Large intestine (tissue), 3 donors: Measurements from ENCODE around the gene CD151. TPM values are rescaled to one million over a fixed set of nuclear protein-coding genes. Genes with fewer than 3 reads are reported as not detected.
A peak's percentile ranks its signal among the peaks of the same experiment; 100 is the strongest.

Experiments used
- DNase-seq, 2 donors: peaks; one replicate each; pipeline versions ENCODE4 v3.0.0 to v3.0.0-alpha.2; 2013
- H3K27ac ChIP-seq: one replicate; pipeline ENCODE4 v1.5.1; 2013; ENCODE audit warnings: low read length
- H3K27me3 ChIP-seq: 2 replicates; pipeline ENCODE4 v1.6.1; 2013; ENCODE audit warnings: low read length; ENCODE audit not compliant: control insufficient read depth, insufficient read depth
- H3K36me3 ChIP-seq: 2 replicates; pipeline ENCODE4 v1.6.1; 2013; ENCODE audit warnings: low read length; ENCODE audit not compliant: control insufficient read depth, insufficient read depth
- H3K4me1 ChIP-seq: one replicate; pipeline ENCODE4 v1.6.1; 2013; ENCODE audit warnings: low read length; ENCODE audit not compliant: control insufficient read depth, insufficient read depth
- H3K4me3 ChIP-seq: one replicate; pipeline ENCODE4 v1.5.1; 2013; ENCODE audit warnings: low read length
- H3K9me3 ChIP-seq: one replicate; pipeline ENCODE4 v1.6.1; 2013; ENCODE audit warnings: mild to moderate bottlenecking, low read depth, low read length, moderate library complexity; ENCODE audit not compliant: control insufficient read depth
- WGBS: methylation state at CpG from one replicate; pipeline ENCODE4 v1.1.5; 2013; ENCODE audit warnings: low lambda C conversion rate; ENCODE audit not compliant: insufficient coverage; 5-methylcytosine and 5-hydroxymethylcytosine counted together
- polyA plus RNA-seq: library from polyadenylated mRNA; unstranded; fragments of 120-200 nt; gene quantifications from one replicate; pipeline ENCODE4 v1.2.1, GENCODE V29; 2013

Gene CD151
- polyA plus RNA-seq, 1 donor: 317 TPM

DNA sequence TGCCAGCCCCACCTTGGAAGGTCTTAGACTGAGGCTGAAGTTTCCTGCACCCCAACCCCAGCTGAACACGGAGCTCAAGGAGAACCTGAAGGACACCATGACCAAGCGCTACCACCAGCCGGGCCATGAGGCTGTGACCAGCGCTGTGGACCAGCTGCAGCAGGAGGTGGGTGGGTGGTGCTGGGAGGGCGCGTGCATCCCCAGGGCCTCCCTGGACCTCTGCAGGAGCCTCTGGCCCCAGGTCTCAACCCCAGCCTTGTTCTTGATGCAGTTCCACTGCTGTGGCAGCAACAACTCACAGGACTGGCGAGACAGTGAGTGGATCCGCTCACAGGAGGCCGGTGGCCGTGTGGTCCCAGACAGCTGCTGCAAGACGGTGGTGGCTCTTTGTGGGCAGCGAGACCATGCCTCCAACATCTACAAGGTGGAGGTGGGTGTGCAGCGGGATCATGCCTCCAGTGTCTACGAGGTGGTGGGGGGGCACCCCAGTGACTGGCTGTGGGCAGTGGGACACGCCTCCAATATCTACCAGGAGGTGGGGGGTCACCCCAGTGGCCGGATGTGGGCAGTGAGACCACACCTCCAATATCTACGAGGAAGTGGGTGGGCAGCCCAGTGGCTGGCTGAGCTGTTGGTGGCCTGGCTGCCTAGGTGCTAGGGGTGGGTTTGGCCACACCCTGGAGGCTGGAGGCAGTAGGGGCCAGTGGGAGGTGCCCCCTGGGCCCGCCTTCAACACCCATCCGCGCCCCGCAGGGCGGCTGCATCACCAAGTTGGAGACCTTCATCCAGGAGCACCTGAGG, 4.6 kb downstream of the CD151 start:
- peaks cover 53% of the 10 kb centered on the region for H3K4me1 ChIP-seq
- no peak for DNase-seq
- H3K4me3 ChIP-seq: no peak overlapping the region
- H3K27ac ChIP-seq: no peak overlapping the region
- WGBS: no CpG with 5 or more reads among the region's 22 CpGs
- H3K36me3 ChIP-seq: peaks cover 56% of the 10 kb centered on the region
- H3K9me3 ChIP-seq: no peaks in the 10 kb centered on the region
- no peaks in the 10 kb centered on the region for H3K27me3 ChIP-seq

DNA sequence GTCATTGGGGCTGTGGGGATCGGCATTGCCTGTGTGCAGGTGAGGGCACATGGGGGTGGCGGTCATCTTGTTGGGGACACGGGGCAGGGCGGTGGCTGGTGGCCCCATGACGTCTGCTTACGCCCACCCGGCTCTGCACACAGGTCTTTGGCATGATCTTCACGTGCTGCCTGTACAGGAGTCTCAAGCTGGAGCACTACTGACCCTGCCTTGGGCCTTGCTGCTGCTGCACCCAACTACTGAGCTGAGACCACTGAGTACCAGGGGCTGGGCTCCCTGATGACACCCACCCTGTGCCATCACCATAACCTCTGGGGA, 5.2 kb downstream of the CD151 start:
- H3K4me1 ChIP-seq: peaks cover 51% of the 10 kb centered on the region
- WGBS: no CpG with 5 or more reads among the region's 8 CpGs
- H3K27me3 ChIP-seq: no peaks in the 10 kb centered on the region
- H3K9me3 ChIP-seq: no peaks in the 10 kb centered on the region
- DNase-seq: no peak
- H3K27ac ChIP-seq: peak overlapping the region; percentile 13
- H3K4me3 ChIP-seq: no peak overlapping the region
- H3K36me3 ChIP-seq: peaks cover 56% of the 10 kb centered on the region

DNA sequence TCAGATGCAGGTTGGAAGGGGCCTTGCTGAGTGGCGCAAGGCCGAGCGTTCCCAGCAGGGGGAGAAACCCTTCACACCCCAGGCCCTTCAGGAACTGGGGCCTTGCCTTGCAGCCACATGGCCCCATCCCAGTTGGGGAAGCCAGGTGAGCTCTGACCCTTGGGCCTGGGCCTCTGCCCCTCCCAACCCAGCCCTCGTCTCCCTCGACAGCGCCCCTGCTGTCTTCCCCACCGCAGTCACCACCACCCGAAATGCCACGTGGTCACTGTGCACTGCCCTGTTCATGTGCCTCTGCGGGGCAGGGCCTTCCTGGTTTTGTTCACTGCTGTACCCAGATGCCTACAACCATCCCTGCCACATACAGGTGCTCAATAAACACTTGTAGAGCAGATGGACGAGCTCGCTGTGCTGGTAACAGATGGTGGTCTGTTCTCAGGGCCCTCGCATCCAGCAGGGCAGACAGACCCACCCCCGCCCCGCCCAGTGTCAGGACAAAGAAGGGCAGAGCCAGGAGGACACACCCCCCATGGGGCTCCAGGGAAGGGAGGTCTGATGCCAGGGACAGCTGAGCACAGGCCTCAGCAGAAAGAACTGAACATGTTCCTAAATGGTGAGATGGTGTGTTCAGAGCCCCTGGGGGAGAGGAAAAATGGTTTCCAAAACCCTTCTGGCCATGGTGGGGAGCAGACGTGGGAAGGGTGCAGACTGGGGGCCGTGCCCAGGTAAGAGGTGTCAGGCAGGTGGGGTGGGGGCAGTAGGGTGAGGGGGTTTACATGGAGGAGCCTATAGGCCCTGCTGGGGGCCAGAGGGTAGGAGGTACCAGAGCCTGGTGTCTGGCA, 5.9 kb downstream of the CD151 start:
- H3K27ac ChIP-seq: peak overlapping the region; percentile 61

DNA sequence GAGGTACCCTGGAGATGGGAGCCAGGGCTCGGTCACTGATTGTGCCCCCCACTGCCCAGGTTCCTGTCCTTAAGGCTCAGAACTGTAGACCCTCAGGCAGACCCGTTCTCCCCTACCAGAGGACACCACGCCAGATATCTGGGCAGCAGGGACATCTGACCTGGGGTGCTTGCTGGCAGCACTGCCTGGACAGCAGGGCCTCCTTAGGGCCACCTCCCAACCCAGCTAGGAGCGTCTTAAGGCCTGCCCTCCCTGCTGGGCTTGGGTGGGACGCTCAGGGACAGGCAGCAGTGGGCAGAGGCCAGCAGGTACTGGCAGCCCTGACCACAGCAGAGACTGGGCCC, 6.5 kb downstream of the CD151 start:
- Histone ChIP-seq H3K27me3 (peaks cover 13% of the 10 kb centered on the region), H3K36me3 (peaks cover 56% of the 10 kb centered on the region), H3K27ac (peak overlapping the region; percentile 61), H3K4me1 (peaks cover 60% of the 10 kb centered on the region), H3K4me3 (no peak overlapping the region), H3K9me3 (peaks cover 3% of the 10 kb centered on the region)
- WGBS: no CpG with 5 or more reads among the region's 5 CpGs
- no peak for DNase-seq

More for the DNA sequence above, 5.9 kb downstream of the CD151 start:
- DNase-seq: peak; percentile 68 to 82
- H3K27me3 ChIP-seq: peaks cover 7% of the 10 kb centered on the region
- peaks cover 56% of the 10 kb centered on the region for H3K4me1 ChIP-seq
- WGBS: no CpG with 5 or more reads among the region's 17 CpGs
- peaks cover 3% of the 10 kb centered on the region for H3K9me3 ChIP-seq
- H3K36me3 ChIP-seq: peaks cover 56% of the 10 kb centered on the region
- no peak overlapping the region for H3K4me3 ChIP-seq

DNA sequence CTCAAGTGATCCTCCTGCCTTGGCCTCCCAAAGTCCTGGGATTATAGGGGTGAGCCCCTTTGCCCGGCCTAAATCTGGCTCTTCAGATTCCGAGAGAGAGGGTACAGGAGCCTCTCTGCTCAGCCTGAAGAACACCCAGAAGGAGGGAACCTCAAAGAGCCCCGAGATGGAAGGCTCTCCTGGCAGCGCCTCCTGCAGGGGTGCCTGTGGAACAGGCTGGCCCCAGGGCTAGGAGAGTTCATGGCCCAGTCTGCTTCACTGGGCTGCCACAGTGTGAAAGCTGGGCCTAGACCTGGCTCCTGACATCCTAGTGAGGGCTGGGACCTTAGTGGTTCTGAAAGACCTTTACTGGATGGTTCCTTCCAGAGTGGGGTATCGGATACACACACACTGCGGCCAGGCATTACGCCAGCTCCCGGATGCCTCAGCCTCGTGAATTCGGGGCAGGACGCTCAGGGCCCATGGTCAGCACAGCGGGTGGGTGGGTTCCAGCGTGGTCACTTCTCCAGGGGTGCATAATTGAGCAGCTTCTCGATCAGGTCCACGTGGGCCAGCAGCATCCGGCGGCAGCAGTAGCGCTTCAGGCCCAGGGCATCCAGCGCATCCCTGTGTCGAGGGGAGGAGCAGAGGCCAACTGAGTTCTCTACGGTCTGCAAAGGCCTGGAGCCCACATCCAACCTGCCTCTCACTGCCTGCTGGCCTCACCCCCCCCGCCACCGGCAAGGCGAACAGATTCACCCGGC, 7.3 kb downstream of the CD151 start:
- WGBS: no CpG with 5 or more reads among the region's 25 CpGs
- H3K27me3 ChIP-seq: peaks cover 20% of the 10 kb centered on the region
- H3K4me3 ChIP-seq: no peak overlapping the region
- peaks cover 3% of the 10 kb centered on the region for H3K9me3 ChIP-seq
- no peak for DNase-seq
- no peak overlapping the region for H3K27ac ChIP-seq
- H3K4me1 ChIP-seq: peaks cover 59% of the 10 kb centered on the region
- H3K36me3 ChIP-seq: peaks cover 53% of the 10 kb centered on the region

DNA sequence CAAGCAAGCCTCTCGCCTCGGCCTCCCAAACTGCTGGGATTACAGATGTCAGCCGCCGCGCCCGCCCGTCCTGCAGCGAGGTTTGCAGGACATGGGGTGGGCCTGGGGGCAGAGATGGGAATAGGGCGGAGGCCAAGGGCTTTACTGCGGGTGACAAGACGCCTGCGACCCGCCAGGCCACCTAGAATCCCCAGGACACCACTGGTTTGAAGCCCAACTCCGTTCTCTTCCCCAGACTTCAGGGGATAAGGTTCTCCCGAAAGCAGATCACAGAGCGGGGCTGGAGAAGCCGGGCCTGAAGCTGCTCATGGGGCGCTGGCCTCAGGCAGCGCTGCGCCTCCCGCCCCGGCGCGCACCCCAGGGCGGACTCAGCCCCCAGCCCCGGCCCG, 9.2 kb downstream of the CD151 start:
- Histone ChIP-seq H3K27me3 (peaks cover 32% of the 10 kb centered on the region), H3K36me3 (peaks cover 40% of the 10 kb centered on the region), H3K9me3 (peaks cover 3% of the 10 kb centered on the region), H3K4me1 (peaks cover 48% of the 10 kb centered on the region), H3K27ac (no peak overlapping the region), H3K4me3 (peak overlapping the region; percentile 96)
- WGBS: no CpG with 5 or more reads among the region's 27 CpGs
- no peak for DNase-seq

DNA sequence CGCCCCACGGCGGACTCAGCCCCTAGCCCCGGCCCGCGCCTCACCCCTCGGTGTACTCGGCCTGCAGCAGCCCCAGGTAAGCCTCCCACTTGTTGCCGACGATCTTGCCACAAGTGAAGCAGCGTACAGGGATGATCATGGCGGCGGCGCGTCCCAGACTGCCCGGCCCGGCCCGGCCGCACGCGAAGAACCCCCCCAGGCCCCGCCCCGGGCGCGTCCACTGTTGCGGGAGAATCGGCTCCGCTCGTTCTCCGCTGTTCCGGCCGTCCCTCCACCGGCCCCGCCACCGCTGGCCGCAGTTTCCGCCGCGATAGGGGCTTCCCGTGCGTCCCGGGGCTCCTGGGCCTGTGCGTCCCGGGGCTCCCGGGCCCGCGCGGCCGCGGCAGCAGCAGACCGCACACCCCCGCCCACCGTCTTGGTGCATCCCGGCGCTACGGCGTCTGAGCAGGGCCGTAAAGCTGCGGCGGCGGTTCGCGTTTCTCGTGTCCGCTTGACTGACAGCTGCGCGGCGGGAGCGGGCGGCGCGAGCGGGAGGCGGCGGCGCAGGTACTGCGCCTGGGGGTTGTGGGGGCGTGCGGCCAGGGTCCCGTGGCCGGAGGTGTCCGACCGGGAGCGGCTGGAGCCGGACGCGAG, 9.7 kb downstream of the CD151 start, which contains the start of the genes POLR2L and TSPAN4:
TSS of gene POLR2L (minus strand) at position 160 of the 633 bp plus-strand sequence. CDS start at position 139, 21 bp downstream.
TSS of gene TSPAN4 (plus strand) at position 483 of the 633 bp plus-strand sequence. CDS start 7,453 bp downstream, outside the sequence.
- Histone ChIP-seq H3K4me1 (peaks cover 44% of the 10 kb centered on the region), H3K9me3 (peaks cover 3% of the 10 kb centered on the region), H3K27me3 (peaks cover 32% of the 10 kb centered on the region), H3K4me3 (peak within 1 kb of the TSS; percentile 96), H3K36me3 (peaks cover 35% of the 10 kb centered on the region), H3K27ac (peak within 1 kb of the TSS; percentile 60)
- DNase-seq: peak; percentile 71 to 90
- no CpG with 5 or more reads among the region's 87 CpGs for WGBS

DNA sequence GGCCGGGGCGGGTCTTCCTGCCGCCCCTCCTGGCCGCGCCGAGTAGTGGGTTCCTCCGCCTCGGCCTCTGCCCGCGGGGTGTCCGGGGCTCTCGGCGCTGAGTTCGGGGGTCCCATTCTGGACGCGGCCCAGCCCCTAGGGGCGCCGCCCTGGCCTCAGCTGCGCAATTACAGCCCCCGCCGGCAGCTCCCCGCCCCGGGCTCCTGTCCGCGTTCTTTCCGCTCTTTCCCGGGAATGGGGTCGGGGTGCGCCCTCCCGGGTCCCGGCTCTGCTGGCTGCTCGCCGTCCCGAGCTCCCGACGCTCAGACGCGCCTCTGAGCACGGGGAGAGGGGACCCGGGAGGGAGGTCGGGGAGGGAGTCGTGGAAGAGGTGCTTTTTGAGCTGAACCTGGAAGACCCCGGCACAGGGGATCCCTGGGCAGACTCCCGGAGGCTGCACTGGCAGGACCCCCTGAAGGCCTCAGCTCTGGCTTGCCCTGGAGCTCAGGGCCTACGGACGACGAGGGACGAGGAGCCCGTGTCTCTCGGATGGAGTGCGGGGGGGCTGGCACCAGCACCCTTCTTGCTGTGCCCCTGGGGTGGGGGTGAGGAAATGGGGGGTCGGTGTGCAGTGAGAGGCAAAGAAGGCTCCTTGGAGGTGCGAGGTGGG, 10.5 kb downstream of the CD151 start:
- DNase-seq: no peak
- no CpG with 5 or more reads among the region's 53 CpGs for WGBS
- peaks cover 38% of the 10 kb centered on the region for H3K27me3 ChIP-seq
- H3K9me3 ChIP-seq: peaks cover 3% of the 10 kb centered on the region
- peak overlapping the region; percentile 60 for H3K27ac ChIP-seq
- peak overlapping the region; percentile 50 for H3K4me3 ChIP-seq
- peaks cover 28% of the 10 kb centered on the region for H3K36me3 ChIP-seq
- peaks cover 40% of the 10 kb centered on the region for H3K4me1 ChIP-seq

DNA sequence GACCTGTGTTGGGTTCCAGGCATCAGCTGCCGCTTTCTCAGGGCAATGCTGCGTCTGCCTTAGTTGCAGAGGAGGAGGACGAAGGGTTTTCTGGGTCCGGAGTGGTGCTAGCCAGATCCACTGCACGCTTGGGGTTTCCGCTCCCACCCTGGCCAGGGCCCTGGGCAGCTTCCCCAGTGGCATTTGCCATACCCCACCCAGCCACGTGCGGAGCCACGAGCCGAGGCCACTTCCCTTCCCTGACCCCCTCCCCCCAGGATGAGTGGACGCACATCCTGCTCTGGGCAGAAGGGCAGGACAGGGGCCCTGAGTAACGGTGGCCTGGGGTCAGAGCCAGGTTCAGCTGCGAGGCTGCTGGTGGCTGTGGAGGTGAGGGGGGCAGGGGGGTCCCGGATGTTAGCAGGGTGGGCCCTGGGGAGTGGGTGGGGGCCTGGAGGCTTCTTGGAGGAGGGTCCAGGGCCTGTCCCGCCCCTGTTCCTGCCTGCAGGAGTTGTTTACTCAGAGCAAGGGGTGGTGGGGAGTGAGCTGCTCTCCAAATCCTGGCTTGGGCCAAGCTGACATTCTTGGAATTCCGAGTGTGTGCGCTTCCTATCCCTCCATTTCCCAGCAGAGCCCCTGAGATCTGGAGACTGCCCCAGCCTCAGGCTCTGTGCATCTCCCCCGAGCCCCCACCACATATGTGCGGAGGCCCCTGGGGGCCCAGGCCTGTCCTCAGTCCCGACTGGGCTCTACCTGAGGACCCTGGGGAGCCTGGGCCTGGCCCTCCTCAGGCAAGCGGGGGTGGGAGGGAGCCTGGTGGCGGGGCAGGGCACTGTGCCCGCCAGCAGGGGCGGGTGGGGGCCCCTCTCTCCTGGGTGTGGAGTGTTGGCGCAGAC, 11.3 kb downstream of the CD151 start:
- DNase-seq: peak; percentile 63 to 64
- H3K27ac ChIP-seq: peak overlapping the region; percentile 60
- peak overlapping the region; percentile 50 for H3K4me3 ChIP-seq
- H3K27me3 ChIP-seq: peaks cover 46% of the 10 kb centered on the region
- WGBS: no CpG with 5 or more reads among the region's 25 CpGs
- peaks cover 40% of the 10 kb centered on the region for H3K4me1 ChIP-seq
- H3K36me3 ChIP-seq: peaks cover 20% of the 10 kb centered on the region
- H3K9me3 ChIP-seq: peaks cover 3% of the 10 kb centered on the region
